SK-N-MC (cell line): ENCODE measurements around the gene UNC13A.
"Not testable (repeated sequence)": the region's sequence is repeated elsewhere in the genome, so short reads cannot be mapped to it uniquely, and the experiment has no call there.

ENCODE experiments used
- DNase-seq: peaks from one replicate; pipeline ENCODE4 v3.0.0-alpha.2; 2011; ENCODE audit warnings: low read depth, low spot score
- H3K27ac ChIP-seq: fragments of 200-600 bp; sonication (generic); 2 replicates; pipeline ENCODE4 v1.5.1; 2016; ENCODE audit warnings: mixed run types
- H3K36me3 ChIP-seq: fragments of 200-600 bp; sonication (generic); 2 replicates; pipeline ENCODE4 v1.6.1; 2017; ENCODE audit warnings: antibody characterized with exemption, low read length, mixed read lengths; ENCODE audit not compliant: insufficient read depth
- H3K4me3 ChIP-seq: fragments of 200-600 bp; sonication (generic); 2 replicates; pipeline ENCODE4 v1.5.1; 2016
- H3K9ac ChIP-seq: fragments of 200-600 bp; sonication (generic); 2 replicates; pipeline ENCODE4 v1.8.0; 2017; ENCODE audit warnings: mixed run types, mixed read lengths; ENCODE audit not compliant: insufficient read length
- H3K9me3 ChIP-seq: fragments of 200-600 bp; sonication (generic); 2 replicates; pipeline ENCODE4 v1.6.1; 2017; ENCODE audit warnings: low read depth, mild to moderate bottlenecking, antibody characterized with exemption, low read length, moderate library complexity, mixed read lengths
- EZH2 ChIP-seq: fragments of 200-600 bp; sonication (generic); IDR thresholded peaks from one replicate; pipeline ENCODE4 v1.6.1; 2017; ENCODE audit warnings: antibody characterized with exemption
- FOXP2 ChIP-seq: optimal IDR thresholded peaks from 2 replicates; pipeline ENCODE3; 2011; ENCODE audit warnings: mild to moderate bottlenecking, moderate library complexity; ENCODE audit not compliant: insufficient read depth; ENCODE audit errors: extremely low read length, control extremely low read depth
- POLR2AphosphoS5 ChIP-seq: IDR thresholded peaks from 2 replicates; pipeline ENCODE4 v1.6.1; 2012; ENCODE audit warnings: mild to moderate bottlenecking, low read depth, low read length, borderline replicate concordance

UNC13A gene

DNA sequence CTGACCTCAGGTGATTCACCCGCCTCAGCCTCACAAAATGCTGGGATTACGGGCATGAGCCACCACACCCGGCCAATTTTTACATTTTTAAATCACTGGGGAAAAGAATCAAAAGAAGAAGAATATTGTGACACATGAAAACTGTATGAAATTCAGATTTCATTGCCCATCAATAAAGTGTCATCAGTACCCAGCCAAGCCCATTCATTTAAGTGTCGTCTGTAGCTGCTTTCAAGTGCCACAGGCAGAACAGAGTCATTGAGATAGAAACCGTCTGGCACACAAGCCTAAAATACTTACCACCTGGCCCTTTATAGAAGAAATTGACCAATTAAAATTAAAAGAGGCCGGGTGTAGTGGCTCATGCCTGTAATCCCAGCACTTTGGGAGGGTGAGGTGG, 117.4 kb downstream of the UNC13A start:
- Histone ChIP-seq H3K9me3 (no peaks in the 10 kb centered on the region), H3K4me3 (no peak overlapping the region), H3K9ac (no peak overlapping the region), H3K27ac (no peak overlapping the region), H3K36me3 (peaks cover 43% of the 10 kb centered on the region; the same call in 1 of the 2 replicates)
- no peak for DNase-seq
- TF ChIP-seq POLR2AphosphoS5 (no peak), FOXP2 (no peak), EZH2 (no peak)

DNA sequence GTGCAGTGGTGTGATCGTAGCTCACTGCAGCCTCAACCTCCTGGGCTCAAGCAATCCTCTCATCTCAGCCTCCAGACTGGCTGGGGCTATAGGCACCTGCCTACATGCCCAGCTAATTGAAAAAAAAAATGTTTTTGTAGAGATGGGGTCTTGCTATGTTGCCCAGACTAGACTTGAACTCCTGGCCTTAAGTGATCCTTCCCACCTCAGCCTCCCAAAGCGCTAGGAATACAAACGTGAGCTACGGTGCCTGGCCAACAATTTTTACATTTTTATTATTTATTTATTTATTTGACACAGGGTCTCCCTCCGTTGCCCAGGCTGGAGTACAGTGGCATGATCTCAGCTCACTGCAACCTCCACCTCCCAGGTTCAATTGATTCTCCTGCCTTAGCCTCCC, 117.9 kb downstream of the UNC13A start:
- not testable (repeated sequence) for H3K4me3 ChIP-seq, H3K9ac ChIP-seq, H3K27ac ChIP-seq, H3K9me3 ChIP-seq, DNase-seq
- H3K36me3 ChIP-seq, result peaks cover 41% of the 10 kb centered on the region; the same call in 1 of the 2 replicates

DNA sequence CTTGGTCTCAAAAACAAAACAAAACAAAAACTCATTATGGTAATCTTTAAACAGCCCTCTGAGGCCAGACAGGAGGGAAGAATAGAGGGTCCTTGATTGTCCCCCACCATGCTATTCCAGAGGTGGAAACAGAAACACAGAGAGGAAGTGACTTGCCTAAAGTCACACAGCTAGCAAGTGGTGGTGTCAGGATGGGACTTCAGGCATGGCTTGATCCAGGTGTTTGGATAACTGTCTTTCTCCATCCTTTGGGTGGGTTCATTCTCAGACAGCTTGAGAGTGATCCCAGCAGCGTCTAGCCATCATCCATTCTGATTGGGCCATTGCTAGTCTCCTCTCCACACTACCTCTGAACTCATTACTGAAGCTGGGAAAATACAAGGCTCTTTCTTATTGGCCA, 120.2 kb downstream of the UNC13A start:
- H3K9me3 ChIP-seq, result no peaks in the 10 kb centered on the region
- no peak for DNase-seq
- no peak overlapping the region for H3K4me3 ChIP-seq
- no peak overlapping the region for H3K9ac ChIP-seq
- no peak overlapping the region for H3K27ac ChIP-seq
- no peak for TF ChIP-seq EZH2
- no peak for TF ChIP-seq FOXP2
- no peak for TF ChIP-seq POLR2AphosphoS5
- peaks cover 41% of the 10 kb centered on the region for H3K36me3 ChIP-seq

DNA sequence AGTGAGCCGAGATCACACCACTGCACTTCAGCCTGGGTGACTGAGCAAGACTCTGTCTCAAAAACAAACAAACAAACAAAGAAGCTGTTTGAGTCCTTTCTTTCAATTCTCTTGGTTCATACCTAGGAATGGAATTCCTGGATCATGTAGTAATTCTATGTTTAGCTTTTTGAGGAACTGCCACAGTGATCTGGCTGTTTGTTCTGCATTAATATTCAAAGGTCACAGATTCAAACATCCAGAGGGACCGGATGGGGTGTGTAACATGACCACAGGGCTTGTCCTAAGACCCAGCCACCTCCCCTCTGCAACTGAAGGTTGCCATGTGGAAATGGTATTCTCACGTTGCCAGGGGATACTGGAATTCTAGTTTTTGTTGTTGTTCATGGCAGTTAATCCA, 122.5 kb downstream of the UNC13A start:
- TF ChIP-seq EZH2 (no peak), FOXP2 (no peak), POLR2AphosphoS5 (no peak)
- Histone ChIP-seq H3K9ac (no peak overlapping the region), H3K36me3 (peaks cover 34% of the 10 kb centered on the region), H3K27ac (no peak overlapping the region), H3K4me3 (no peak overlapping the region), H3K9me3 (no peaks in the 10 kb centered on the region)
- no peak for DNase-seq

DNA sequence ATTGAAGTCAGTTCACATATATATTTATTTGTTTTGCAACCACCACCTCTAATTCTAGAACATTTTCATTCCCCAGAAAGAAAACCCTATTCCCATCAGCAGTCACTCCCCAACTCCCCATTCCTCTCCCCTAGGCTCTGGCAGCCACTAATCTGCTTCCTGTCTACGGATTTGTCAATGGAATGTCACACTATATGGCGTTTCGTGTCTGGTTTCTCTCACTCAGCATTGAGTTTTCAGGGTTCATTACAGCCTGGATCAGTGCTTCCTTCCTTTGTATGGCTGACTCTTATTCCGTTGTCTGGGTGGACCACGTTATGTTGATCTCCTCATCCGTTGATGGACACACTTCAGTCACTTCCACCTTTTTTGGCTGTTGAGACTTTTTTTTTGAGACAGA, 123.4 kb downstream of the UNC13A start:
- peaks cover 41% of the 10 kb centered on the region for H3K36me3 ChIP-seq
- no peaks in the 10 kb centered on the region for H3K9me3 ChIP-seq
- H3K27ac ChIP-seq, result no peak overlapping the region
- no peak for DNase-seq
- no peak overlapping the region for H3K4me3 ChIP-seq
- no peak for TF ChIP-seq EZH2
- no peak for TF ChIP-seq POLR2AphosphoS5
- no peak for TF ChIP-seq FOXP2
- no peak overlapping the region for H3K9ac ChIP-seq

DNA sequence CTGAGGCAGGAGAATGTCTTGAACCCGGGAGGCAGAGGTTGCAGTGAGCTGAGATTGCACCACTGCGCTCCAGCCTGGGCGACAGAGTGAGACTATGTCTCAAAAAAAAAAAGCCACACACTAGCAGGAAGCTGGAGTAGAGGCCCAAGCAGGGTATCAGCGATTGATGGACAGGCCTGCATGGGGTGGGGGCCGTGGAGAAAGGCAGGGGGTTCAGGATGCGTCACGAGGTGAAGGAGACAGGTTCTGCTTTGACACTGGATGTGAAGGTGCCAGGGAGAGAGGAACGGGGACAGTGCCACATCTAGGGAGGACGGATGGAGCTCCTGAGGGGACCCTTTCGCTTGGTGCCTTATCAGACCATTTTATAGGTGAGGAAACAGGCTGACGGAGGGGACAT, 125.6 kb downstream of the UNC13A start:
- Histone ChIP-seq H3K9ac (no peak overlapping the region), H3K36me3 (peaks cover 39% of the 10 kb centered on the region), H3K9me3 (no peaks in the 10 kb centered on the region), H3K4me3 (no peak overlapping the region), H3K27ac (no peak overlapping the region)
- DNase-seq, result no peak
- no peak for TF ChIP-seq FOXP2
- TF ChIP-seq POLR2AphosphoS5, result no peak
- TF ChIP-seq EZH2, result no peak

DNA sequence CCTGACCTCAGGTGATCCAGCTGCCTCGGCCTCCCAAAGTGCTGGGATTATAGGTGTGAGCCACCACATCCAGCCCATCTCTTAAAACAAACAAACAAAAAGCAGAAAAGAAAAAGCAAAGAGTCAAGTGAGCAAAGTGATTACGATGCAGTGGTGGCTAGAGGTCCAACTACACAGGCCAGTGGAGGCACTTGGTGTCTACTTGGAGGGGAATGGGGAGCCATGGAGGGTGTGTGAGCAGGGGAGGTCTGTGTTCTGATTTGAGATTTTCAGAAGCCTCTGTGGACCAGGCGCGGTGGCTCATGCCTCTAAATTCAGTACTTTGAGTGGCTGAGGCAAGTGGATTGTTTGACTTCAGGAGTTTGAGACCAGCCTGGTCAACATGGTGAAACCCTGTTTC, 126.1 kb downstream of the UNC13A start:
- H3K9ac ChIP-seq, result no peak overlapping the region
- DNase-seq, result no peak
- no peaks in the 10 kb centered on the region for H3K9me3 ChIP-seq
- TF ChIP-seq EZH2 (no peak), FOXP2 (no peak), POLR2AphosphoS5 (no peak)
- H3K36me3 ChIP-seq, result peaks cover 39% of the 10 kb centered on the region
- no peak overlapping the region for H3K4me3 ChIP-seq
- H3K27ac ChIP-seq, result no peak overlapping the region

DNA sequence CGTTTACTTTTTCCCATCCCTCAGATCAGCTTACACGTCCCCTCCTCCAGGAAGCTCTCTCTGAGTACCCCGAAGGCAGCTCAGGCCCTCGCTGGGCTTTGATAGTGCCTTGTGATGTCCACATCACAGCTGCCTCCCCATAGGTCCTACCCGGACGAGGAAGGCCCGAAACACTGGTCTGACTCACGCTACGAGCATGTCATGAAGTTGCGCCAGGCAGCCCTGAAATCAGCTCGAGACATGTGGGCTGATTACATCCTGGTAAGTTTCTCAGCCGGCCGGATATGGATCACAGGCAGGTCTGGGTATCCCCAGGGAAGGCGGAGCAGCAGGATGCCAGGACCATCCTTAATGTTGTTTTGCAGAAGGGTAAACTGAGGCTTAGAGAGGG, 128.0 kb downstream of the UNC13A start:
- TF ChIP-seq EZH2 (no peak), FOXP2 (no peak), POLR2AphosphoS5 (no peak)
- H3K36me3 ChIP-seq, result peaks cover 41% of the 10 kb centered on the region
- H3K9me3 ChIP-seq, result no peaks in the 10 kb centered on the region
- DNase-seq, result no peak
- no peak overlapping the region for H3K4me3 ChIP-seq
- no peak overlapping the region for H3K9ac ChIP-seq
- H3K27ac ChIP-seq, result no peak overlapping the region

DNA sequence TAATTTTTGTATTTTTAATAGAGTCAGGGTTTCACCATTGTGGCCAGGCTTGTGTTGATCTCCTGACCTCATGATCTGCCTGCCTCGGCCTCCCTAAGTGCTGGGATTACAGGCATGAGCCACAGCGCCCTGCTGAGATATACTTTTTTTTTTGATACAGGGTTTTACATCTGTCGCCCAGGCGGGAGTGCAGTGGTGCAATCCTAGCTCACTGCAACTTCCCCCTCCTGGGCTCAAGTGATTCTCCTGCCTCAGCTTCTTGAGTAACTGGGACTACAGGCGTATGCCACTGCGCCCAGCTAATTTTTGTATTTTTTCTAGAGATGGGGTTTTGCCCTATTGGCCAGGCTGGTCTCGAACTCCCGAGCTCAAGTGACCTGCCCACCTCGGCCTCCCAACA, 130.7 kb downstream of the UNC13A start:
- DNase-seq, result no peak
- peaks cover 32% of the 10 kb centered on the region for H3K36me3 ChIP-seq
- no peak overlapping the region for H3K27ac ChIP-seq
- H3K9ac ChIP-seq, result no peak overlapping the region
- H3K9me3 ChIP-seq, result no peaks in the 10 kb centered on the region
- TF ChIP-seq FOXP2, result no peak
- TF ChIP-seq POLR2AphosphoS5, result no peak
- TF ChIP-seq EZH2, result no peak
- H3K4me3 ChIP-seq, result no peak overlapping the region
